CD14-positive monocyte (primary cell): Measurements from ENCODE around the gene TOMM5. TPM values are rescaled to one million over a fixed set of nuclear protein-coding genes. Genes with fewer than 3 reads are reported as not detected.

Experiments used
- DNase-seq, 3 donors: peaks; one replicate each; pipeline ENCODE4 v3.0.0-alpha.2; 2011 to 2022
- H2AFZ ChIP-seq: 2 replicates; pipeline ENCODE4 v1.6.0; 2012; ENCODE audit warnings: mild to moderate bottlenecking, low read depth, low read length, inconsistent platforms; ENCODE audit not compliant: insufficient read depth, poor library complexity, severe bottlenecking
- H3K27ac ChIP-seq, 2 donors: 1 replicate in 1 of 2; 2 replicates in 1 of 2; pipeline ENCODE4 v1.5.1; 2012 to 2013; ENCODE audit warnings: low read length in 2 of 2, control low read depth in 1 of 2, inconsistent platforms in 1 of 2, low read depth in 1 of 2, mild to moderate bottlenecking in 1 of 2
- H3K27me3 ChIP-seq, 2 donors: one replicate each; pipeline versions ENCODE4 v1.6.0 to v1.6.1; 2011 to 2013; ENCODE audit warnings: low read length in 2 of 2; ENCODE audit not compliant: control insufficient read depth in 2 of 2, insufficient read depth in 2 of 2
- H3K36me3 ChIP-seq, 2 donors: replicated peaks in 1 of 2; 1 replicate in 1 of 2; 2 replicates in 1 of 2; pipeline versions ENCODE4 v1.5.1 to v1.6.1; 2012 to 2013; ENCODE audit warnings: low read length in 2 of 2, control low read depth in 1 of 2, inconsistent platforms in 1 of 2, mild to moderate bottlenecking in 1 of 2; ENCODE audit not compliant: insufficient read depth in 2 of 2, control insufficient read depth in 1 of 2
- H3K4me1 ChIP-seq, 2 donors: 1 replicate in 1 of 2; 2 replicates in 1 of 2; pipeline versions ENCODE4 v1.5.1 to v1.6.1; 2012 to 2013; ENCODE audit warnings: low read length in 2 of 2, control low read depth in 1 of 2, inconsistent platforms in 1 of 2, mild to moderate bottlenecking in 1 of 2, moderate library complexity in 1 of 2; ENCODE audit not compliant: insufficient read depth in 2 of 2, control insufficient read depth in 1 of 2
- H3K4me2 ChIP-seq: replicated peaks from 2 replicates; pipeline ENCODE3; 2012; ENCODE audit warnings: low read length, moderate library complexity, mild to moderate bottlenecking; ENCODE audit not compliant: poor library complexity, severe bottlenecking; ENCODE audit errors: extremely low read depth
- H3K4me3 ChIP-seq, 3 experiments: fragments of 200-600 bp in 1 of 3; sonication (generic) in 1 of 3; replicated peaks in 1 of 3; 1 replicate in 2 of 3; 2 replicates in 1 of 3; pipeline ENCODE4 v1.5.1; 2011 to 2013; ENCODE audit warnings: low read length in 3 of 3, mild to moderate bottlenecking in 3 of 3, control low read depth in 2 of 3, low read depth in 2 of 3, inconsistent platforms in 1 of 3, moderate library complexity in 1 of 3
- H3K79me2 ChIP-seq: 2 replicates; pipeline ENCODE4 v1.6.0; 2012; ENCODE audit warnings: mild to moderate bottlenecking, control low read depth, inconsistent platforms, low read length, moderate library complexity; ENCODE audit not compliant: insufficient read depth
- H3K9ac ChIP-seq: 2 replicates; pipeline ENCODE4 v1.6.0; 2017; ENCODE audit warnings: low read length, mild to moderate bottlenecking; ENCODE audit not compliant: insufficient read depth, poor library complexity, severe bottlenecking
- H3K9me3 ChIP-seq, 2 donors: replicated peaks in 1 of 2; 1 replicate in 1 of 2; 2 replicates in 1 of 2; pipeline versions ENCODE4 v1.5.1 to v1.6.1; 2012 to 2013; ENCODE audit warnings: low read length in 2 of 2, control low read depth in 1 of 2; ENCODE audit not compliant: control insufficient read depth in 1 of 2, insufficient read depth in 1 of 2
- H4K20me1 ChIP-seq: 2 replicates; pipeline ENCODE4 v1.6.0; 2012; ENCODE audit warnings: mild to moderate bottlenecking, low read length, control low read depth, moderate library complexity; ENCODE audit not compliant: insufficient read depth
- H3K27ac Mint-ChIP-seq, 7 donors: one replicate each; pipeline ENCODE4 v1.8.0; 2020; ENCODE audit warnings: mild to moderate bottlenecking in 7 of 7, mixed read lengths in 7 of 7, moderate library complexity in 6 of 7, inconsistent platforms in 2 of 7
- H3K27me3 Mint-ChIP-seq, 3 donors: one replicate each; pipeline ENCODE4 v1.8.0; 2021 to 2022; ENCODE audit warnings: low read depth in 3 of 3, mild to moderate bottlenecking in 3 of 3, mixed read lengths in 3 of 3, moderate library complexity in 3 of 3, inconsistent platforms in 1 of 3
- H3K36me3 Mint-ChIP-seq, 2 donors: one replicate each; pipeline ENCODE4 v1.8.0; 2020; ENCODE audit warnings: mixed read lengths in 2 of 2, inconsistent platforms in 1 of 2, mild to moderate bottlenecking in 1 of 2
- H3K4me1 Mint-ChIP-seq: one replicate; pipeline ENCODE4 v1.8.0; 2020; ENCODE audit warnings: mild to moderate bottlenecking, mixed read lengths
- H3K4me3 Mint-ChIP-seq, 2 donors: one replicate each; pipeline ENCODE4 v1.8.0; 2020; ENCODE audit warnings: mild to moderate bottlenecking in 2 of 2, mixed read lengths in 2 of 2, moderate library complexity in 1 of 2
- H3K9me3 Mint-ChIP-seq, 7 donors: one replicate each; pipeline ENCODE4 v1.8.0; 2020 to 2022; ENCODE audit warnings: mixed read lengths in 7 of 7, mild to moderate bottlenecking in 6 of 7, moderate library complexity in 6 of 7, inconsistent platforms in 2 of 7
- CTCF ChIP-seq: fragments of 200-600 bp; IDR thresholded peaks from one replicate; pipeline ENCODE4 v1.8.0; 2022; ENCODE audit warnings: antibody characterized with exemption, mild to moderate bottlenecking
- WGBS: methylation state at CpG from one replicate; pipeline ENCODE4 v1.1.5; 2013; ENCODE audit warnings: missing lambda C conversion rate; ENCODE audit not compliant: insufficient coverage; 5-methylcytosine and 5-hydroxymethylcytosine counted together
- intact Hi-C, 2 donors: fragments of 100-400 bp; cut with micrococcal nuclease; formaldehyde crosslinking; loops; one replicate each; pipeline versions ENCODE4 v1.15.0 to v1.15.1; 2023
- polyA plus RNA-seq, 3 donors: library from polyadenylated mRNA; depleted of rRNA in 1 of 3; unstranded in 2 of 3; stranded (reverse) in 1 of 3; fragments of 300-500 nt in 2 of 3; fragments of >200 nt in 1 of 3; fragmentation: Illumina TruSeq in 2 of 3; gene quantifications; 1 replicate in 2 of 3; 2 replicates in 1 of 3; pipeline ENCODE4 v1.2.3, GENCODE V29; 2012 to 2021

The TOMM5 gene
- polyA plus RNA-seq, 3 donors = 35.0 to 117 (median 112) TPM

- H3K27me3 Mint-ChIP-seq = peaks cover 0 to 11% (median 5%) of the 10 kb centered on the region in 3 donors
- Histone ChIP-seq H4K20me1 (no peaks in the 10 kb centered on the region), H3K79me2 (no peaks in the 10 kb centered on the region), H3K4me2 (no peak overlapping the region), H2AFZ (no peak overlapping the region), H3K9ac (no peak overlapping the region), H3K9me3 (no peaks in the 10 kb centered on the region), H3K27me3 (no peaks in the 10 kb centered on the region), H3K4me3 (no peak overlapping the region), H3K27ac (no peak overlapping the region), H3K4me1 (no peaks in the 10 kb centered on the region), H3K36me3 (no peaks in the 10 kb centered on the region)
- TF ChIP-seq CTCF = no peak
- no peaks in the 10 kb centered on the region for H3K9me3 Mint-ChIP-seq
- H3K27ac Mint-ChIP-seq = no peak overlapping the region
- no peak overlapping the region for H3K4me3 Mint-ChIP-seq
- H3K36me3 Mint-ChIP-seq = no peaks in the 10 kb centered on the region
- no peak for DNase-seq
- 100% methylated on average over 2 of the region's 3 CpGs for WGBS
- intact Hi-C loops = no loop called here
- H3K4me1 Mint-ChIP-seq = no peaks in the 10 kb centered on the region
These were observed 27.4 kb upstream of the TOMM5 start for GRCh38 chr9:37619806-37620205.

DNA sequence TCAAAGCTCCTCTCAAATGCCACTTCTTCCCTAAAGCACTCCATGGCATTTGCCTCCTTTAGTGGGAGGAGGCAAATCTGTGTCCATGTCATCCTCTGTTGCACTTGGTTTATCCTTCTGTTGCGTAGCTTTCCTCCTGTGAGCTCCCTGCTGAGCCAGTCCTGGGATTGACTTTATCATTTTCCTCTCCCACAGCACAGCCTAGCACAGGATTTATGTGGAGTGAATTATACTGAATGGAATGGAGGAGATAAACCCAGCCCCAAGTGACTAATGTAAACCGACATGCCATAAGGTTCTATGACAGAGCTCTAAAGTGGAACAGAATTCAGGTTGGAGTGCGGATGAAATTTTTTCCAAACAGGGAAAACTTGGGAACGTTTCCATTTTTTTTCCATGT lies 26.4 kb upstream of the TOMM5 start:
- no peak overlapping the region for H2AFZ ChIP-seq
- no peaks in the 10 kb centered on the region for H3K9me3 ChIP-seq
- H3K4me3 ChIP-seq = no peak overlapping the region
- H3K79me2 ChIP-seq = no peaks in the 10 kb centered on the region
- no peaks in the 10 kb centered on the region for H3K4me1 ChIP-seq
- no peak for TF ChIP-seq CTCF
- H3K4me2 ChIP-seq = no peak overlapping the region
- no peaks in the 10 kb centered on the region for H3K36me3 ChIP-seq
- no peaks in the 10 kb centered on the region for H3K36me3 Mint-ChIP-seq
- H3K27me3 Mint-ChIP-seq = peaks cover 0 to 11% (median 4%) of the 10 kb centered on the region in 3 donors
- WGBS = no CpG with 5 or more reads among the region's 4 CpGs
- no peak for DNase-seq
- H3K27ac ChIP-seq = no peak overlapping the region
- H4K20me1 ChIP-seq = no peaks in the 10 kb centered on the region
- intact Hi-C loops = no loop called here
- no peak overlapping the region for H3K4me3 Mint-ChIP-seq
- H3K9me3 Mint-ChIP-seq = no peaks in the 10 kb centered on the region
- no peak overlapping the region for H3K27ac Mint-ChIP-seq
- no peaks in the 10 kb centered on the region for H3K4me1 Mint-ChIP-seq
- H3K9ac ChIP-seq = no peak overlapping the region
- no peaks in the 10 kb centered on the region for H3K27me3 ChIP-seq
